HFFc6 (cell line): Measurements from ENCODE around the gene KATNB1. TPM values are rescaled to one million over a fixed set of nuclear protein-coding genes. Genes with fewer than 3 reads are reported as not detected.

ENCODE experiments used
- DNase-seq: peaks from one replicate; pipeline ENCODE4 v3.0.0-alpha.2; 2018
- H3K27ac Mint-ChIP-seq: 2 replicates; pipeline ENCODE4 v1.8.0; 2020; ENCODE audit warnings: mild to moderate bottlenecking, mixed read lengths
- H3K27me3 Mint-ChIP-seq: 2 replicates; pipeline ENCODE4 v1.8.0; 2021; ENCODE audit warnings: mild to moderate bottlenecking, moderate library complexity, mixed read lengths; ENCODE audit not compliant: insufficient read depth
- H3K36me3 Mint-ChIP-seq: 2 replicates; pipeline ENCODE4 v1.8.0; 2021; ENCODE audit warnings: low read depth, mixed read lengths
- H3K4me1 Mint-ChIP-seq: 2 replicates; pipeline ENCODE4 v1.8.0; 2020; ENCODE audit warnings: low read depth, mixed read lengths
- H3K4me3 Mint-ChIP-seq: 2 replicates; pipeline ENCODE4 v1.8.0; 2020; ENCODE audit warnings: mild to moderate bottlenecking, moderate library complexity, mixed read lengths
- H3K9me3 Mint-ChIP-seq: 2 replicates; pipeline ENCODE4 v1.8.0; 2020; ENCODE audit warnings: mild to moderate bottlenecking, mixed read lengths
- total RNA-seq, 6 experiments: library from RNA; stranded (reverse); fragmentation: NEBNext Ultra II Directional; extraction: Animal tissue kit (Norgen Biotek cat#: 25700); gene quantifications; 2 replicates in 1 of 6; 3 replicates in 5 of 6; pipeline ENCODE4 v1.2.3, GENCODE V29; 2021
- TF ChIP-seq, protein P1 (sequence below): fragments of 200-600 bp; sonication (generic); IDR thresholded peaks from 2 replicates; pipeline ENCODE4 v1.5.0; 2021; ENCODE audit warnings: antibody characterized with exemption, mild to moderate bottlenecking

The KATNB1 gene
- total RNA-seq, 6 experiments from 2014 or later: 20.4 to 22.1 (median 21.6) TPM

DNA sequence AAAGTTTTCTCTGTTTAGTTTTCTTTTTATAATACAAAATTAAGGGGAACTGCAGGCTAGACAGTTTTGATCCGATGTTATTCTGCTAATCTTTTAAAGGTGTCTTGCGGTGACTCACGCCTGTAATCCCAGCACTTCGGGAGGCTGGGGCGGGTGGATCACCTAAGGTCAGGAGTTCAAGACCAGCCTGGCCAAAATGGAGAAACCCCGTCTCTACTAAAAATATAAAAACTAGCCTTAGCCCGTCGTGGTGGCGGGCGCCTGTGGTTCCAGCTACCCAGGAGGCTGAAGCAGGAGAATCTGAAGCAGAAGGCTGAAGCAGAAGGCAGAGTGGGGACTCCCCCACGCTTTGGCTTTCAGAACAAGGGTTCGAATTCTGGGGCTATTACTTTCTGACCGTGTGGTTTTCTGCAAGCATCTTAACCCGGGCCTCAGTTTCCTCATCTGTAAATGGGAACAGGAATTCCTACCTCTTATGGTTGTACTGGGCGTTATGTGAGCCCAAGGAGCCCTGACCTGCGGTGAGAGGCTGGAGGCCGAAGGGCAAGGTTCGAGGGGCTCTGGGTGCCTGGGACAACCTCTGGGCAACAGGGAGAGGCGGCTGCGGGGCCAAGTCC is 1.2 kb upstream of the KATNB1 start:
- Mint-ChIP-seq H3K9me3 (peaks cover 11% of the 10 kb centered on the region), H3K27me3 (peaks cover 5% of the 10 kb centered on the region), H3K4me1 (peaks cover 25% of the 10 kb centered on the region), H3K27ac (peak overlapping the region; percentile 98), H3K4me3 (peak overlapping the region; percentile 97), H3K36me3 (peaks cover 9% of the 10 kb centered on the region)
- TF ChIP-seq, protein P1, sequence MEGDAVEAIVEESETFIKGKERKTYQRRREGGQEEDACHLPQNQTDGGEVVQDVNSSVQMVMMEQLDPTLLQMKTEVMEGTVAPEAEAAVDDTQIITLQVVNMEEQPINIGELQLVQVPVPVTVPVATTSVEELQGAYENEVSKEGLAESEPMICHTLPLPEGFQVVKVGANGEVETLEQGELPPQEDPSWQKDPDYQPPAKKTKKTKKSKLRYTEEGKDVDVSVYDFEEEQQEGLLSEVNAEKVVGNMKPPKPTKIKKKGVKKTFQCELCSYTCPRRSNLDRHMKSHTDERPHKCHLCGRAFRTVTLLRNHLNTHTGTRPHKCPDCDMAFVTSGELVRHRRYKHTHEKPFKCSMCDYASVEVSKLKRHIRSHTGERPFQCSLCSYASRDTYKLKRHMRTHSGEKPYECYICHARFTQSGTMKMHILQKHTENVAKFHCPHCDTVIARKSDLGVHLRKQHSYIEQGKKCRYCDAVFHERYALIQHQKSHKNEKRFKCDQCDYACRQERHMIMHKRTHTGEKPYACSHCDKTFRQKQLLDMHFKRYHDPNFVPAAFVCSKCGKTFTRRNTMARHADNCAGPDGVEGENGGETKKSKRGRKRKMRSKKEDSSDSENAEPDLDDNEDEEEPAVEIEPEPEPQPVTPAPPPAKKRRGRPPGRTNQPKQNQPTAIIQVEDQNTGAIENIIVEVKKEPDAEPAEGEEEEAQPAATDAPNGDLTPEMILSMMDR: no peak
- DNase-seq: no peak

DNA sequence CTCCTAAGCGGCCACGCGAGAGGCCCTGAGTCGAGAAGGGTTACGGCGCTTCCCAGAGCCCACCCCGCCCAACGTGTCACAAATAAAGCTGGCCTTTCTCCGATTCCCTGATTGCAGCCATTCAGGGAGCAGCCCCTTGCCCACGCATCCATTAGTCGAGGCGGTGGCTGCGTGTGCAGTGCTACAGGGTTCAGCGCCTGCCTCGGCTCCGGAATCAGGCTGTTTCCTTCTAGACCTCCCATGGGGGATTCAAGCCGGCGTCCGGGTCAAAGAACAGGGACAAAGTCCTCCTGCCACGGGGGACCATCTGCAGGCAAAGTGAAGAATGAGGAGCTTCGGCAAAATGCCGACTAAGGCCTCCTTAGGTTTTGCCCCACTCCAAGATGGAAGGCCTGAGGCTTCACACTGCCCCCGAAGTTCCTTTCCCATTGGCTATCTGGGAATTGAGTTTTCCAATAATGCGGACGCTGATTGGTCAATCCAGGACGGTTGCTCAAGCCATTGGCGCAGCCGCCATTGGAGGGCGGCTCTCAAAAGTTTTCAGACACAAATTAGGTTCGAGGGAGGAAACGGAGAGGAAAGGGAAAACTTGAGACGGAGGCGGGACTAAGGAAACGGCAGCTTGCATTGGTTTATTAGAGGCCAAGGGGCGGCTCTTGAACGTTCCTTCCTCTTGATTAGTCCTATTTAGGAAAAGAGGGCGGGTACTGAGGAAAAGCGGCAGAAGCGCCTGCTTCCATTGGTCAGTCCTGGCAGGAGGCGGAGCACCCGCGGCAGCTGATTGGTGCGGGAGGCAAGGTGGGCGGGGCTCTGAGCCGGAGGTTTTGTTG is 430 bp upstream of the KATNB1 start:
- H3K36me3 Mint-ChIP-seq: peaks cover 9% of the 10 kb centered on the region
- TF ChIP-seq, protein P1: no peak
- peak overlapping the region; percentile 98 for H3K27ac Mint-ChIP-seq

GRCh38 chr16:57736419-57737351 is 1.1 kb downstream of the KATNB1 start:
- peak overlapping the region; percentile 97 for H3K4me3 Mint-ChIP-seq
- peak; percentile 78 for DNase-seq
- peaks cover 25% of the 10 kb centered on the region for H3K4me1 Mint-ChIP-seq
- H3K9me3 Mint-ChIP-seq: peaks cover 11% of the 10 kb centered on the region
- H3K27me3 Mint-ChIP-seq: peaks cover 5% of the 10 kb centered on the region; the same call in 1 of the 2 replicates
- TF ChIP-seq, protein P1: peak; percentile 57
- peak overlapping the region; percentile 98 for H3K27ac Mint-ChIP-seq
- peaks cover 9% of the 10 kb centered on the region for H3K36me3 Mint-ChIP-seq

More for the DNA sequence above, 430 bp upstream of the KATNB1 start:
- Mint-ChIP-seq H3K4me3 (peak overlapping the region; percentile 97), H3K4me1 (peaks cover 25% of the 10 kb centered on the region), H3K27me3 (peaks cover 5% of the 10 kb centered on the region), H3K9me3 (peaks cover 11% of the 10 kb centered on the region)
- peak; percentile 100 for DNase-seq

DNA sequence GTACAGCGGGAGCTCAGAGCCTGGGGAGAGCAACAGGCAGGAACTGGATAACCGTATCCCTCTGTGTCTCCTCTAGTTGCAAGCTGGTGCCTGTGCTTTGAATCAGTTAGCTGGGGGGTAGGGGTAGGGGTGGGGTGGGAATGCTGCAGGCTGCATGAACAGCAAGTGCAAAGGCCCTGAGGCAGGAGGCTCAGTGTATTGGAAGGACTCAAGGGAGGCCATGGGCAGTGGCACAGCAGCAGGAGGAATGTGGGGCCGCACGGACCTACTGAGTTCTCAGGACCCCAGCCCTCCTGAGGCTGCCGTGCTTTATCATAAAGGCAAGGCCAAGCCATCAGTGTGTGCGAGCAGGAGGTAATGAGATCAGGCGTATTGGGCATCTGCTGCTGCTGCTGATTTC is 3.3 kb downstream of the KATNB1 start:
- Mint-ChIP-seq H3K4me1 (peaks cover 21% of the 10 kb centered on the region), H3K4me3 (no peak overlapping the region), H3K36me3 (no peaks in the 10 kb centered on the region), H3K27me3 (peaks cover 5% of the 10 kb centered on the region; the same call in 1 of the 2 replicates), H3K27ac (no peak overlapping the region), H3K9me3 (no peaks in the 10 kb centered on the region; the same call in 1 of the 2 replicates)
- TF ChIP-seq, protein P1: no peak
- DNase-seq: no peak

DNA sequence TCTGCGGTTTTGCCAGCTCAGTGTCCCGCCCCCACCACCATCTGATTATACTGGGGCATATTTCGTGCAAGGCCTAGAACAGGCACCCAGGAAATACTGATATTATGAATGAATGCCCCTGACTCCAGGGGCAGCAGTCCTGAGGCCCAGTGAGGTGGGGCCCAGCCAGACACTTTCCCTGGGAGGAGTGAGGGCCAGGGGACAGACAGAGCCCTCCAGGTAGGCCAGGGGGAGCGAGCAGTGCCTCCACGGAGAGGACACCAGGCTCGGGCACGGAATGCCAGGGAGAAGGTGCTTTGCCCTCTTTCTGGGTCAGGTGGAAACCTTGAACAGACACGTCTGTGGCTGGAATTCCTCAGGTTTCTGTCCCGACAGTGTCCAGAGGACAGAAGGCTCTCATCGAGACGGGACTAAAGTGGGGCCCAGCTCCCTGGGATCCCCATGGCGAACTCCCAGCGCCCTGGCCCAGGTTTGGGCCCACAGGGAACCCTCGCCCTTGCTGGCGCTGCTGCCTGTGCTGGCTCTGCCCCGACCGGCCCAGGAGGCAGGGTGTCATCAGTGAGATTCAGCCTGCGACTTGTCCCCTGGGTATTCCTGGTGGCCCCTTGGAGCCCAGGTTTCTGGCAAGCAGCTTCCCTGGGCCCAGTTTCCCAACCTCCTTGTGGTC is 4.3 kb downstream of the KATNB1 start:
- DNase-seq: no peak
- no peak overlapping the region for H3K27ac Mint-ChIP-seq
- H3K4me1 Mint-ChIP-seq: peaks cover 21% of the 10 kb centered on the region
- TF ChIP-seq, protein P1: no peak
- no peaks in the 10 kb centered on the region; the same call in 1 of the 2 replicates for H3K9me3 Mint-ChIP-seq
- H3K36me3 Mint-ChIP-seq: no peaks in the 10 kb centered on the region
- H3K27me3 Mint-ChIP-seq: peaks cover 4% of the 10 kb centered on the region; the same call in 1 of the 2 replicates
- no peak overlapping the region for H3K4me3 Mint-ChIP-seq
